Keratinocyte (primary cell): ENCODE results near the gene CIB1.

Source experiments
- CTCF ChIP-seq, 3 experiments: IDR thresholded peaks in 1 of 3; conservative IDR thresholded peaks in 1 of 3; optimal IDR thresholded peaks in 1 of 3; 2 replicates in 2 of 3; 3 replicates in 1 of 3; pipeline versions ENCODE3 to v1.5.1; 2011; ENCODE audit warnings: low read length in 3 of 3, mild to moderate bottlenecking in 3 of 3, moderate library complexity in 2 of 3, control low read depth in 1 of 3, inconsistent platforms in 1 of 3; ENCODE audit not compliant: insufficient read depth in 2 of 3; ENCODE audit errors: extremely low read depth in 1 of 3
- EZH2 ChIP-seq: IDR thresholded peaks from one replicate; pipeline ENCODE4 v1.6.1; 2012; ENCODE audit warnings: inconsistent platforms, mild to moderate bottlenecking, low read length, moderate library complexity

- TF ChIP-seq CTCF (optimal IDR thresholded peaks at IDR 0.05 in 1 of 3, IDR thresholded peaks at IDR 0.05 in 1 of 3, conservative IDR thresholded peaks at IDR 0.05 in 1 of 3; ENCODE audit: extremely low read depth in 1 of 3, insufficient read depth in 2 of 3, low read length in 3 of 3), result no peak
- no peak for TF ChIP-seq EZH2
Measured at GRCh38 chr15:90266485-90266884, 32.7 kb upstream of the CIB1 start.
